Adipocyte (in vitro differentiated cells): Measurements from ENCODE around the gene MUC5B.

Experiments
- DNase-seq: peaks from one replicate; pipeline ENCODE4 v3.0.0-alpha.2; 2015; ENCODE audit warnings: low read depth
- H3K27me3 ChIP-seq: replicated peaks from 2 replicates; pipeline ENCODE4 v1.7.0; 2013; ENCODE audit warnings: mild to moderate bottlenecking, low read length, moderate library complexity; ENCODE audit not compliant: control insufficient read depth, insufficient read depth
- H3K36me3 ChIP-seq: 2 replicates; pipeline ENCODE4 v1.7.0; 2013; ENCODE audit warnings: low read length, mild to moderate bottlenecking, moderate library complexity; ENCODE audit not compliant: control insufficient read depth, insufficient read depth, severe bottlenecking
- H3K4me1 ChIP-seq: 2 replicates; pipeline ENCODE4 v1.7.0; 2013; ENCODE audit warnings: mild to moderate bottlenecking, low read length, moderate library complexity; ENCODE audit not compliant: control insufficient read depth, insufficient read depth
- H3K4me3 ChIP-seq: 2 replicates; pipeline ENCODE4 v1.7.0; 2013; ENCODE audit warnings: mild to moderate bottlenecking, low read length, moderate library complexity
- H3K9ac ChIP-seq: 2 replicates; pipeline ENCODE4 v1.7.0; 2013; ENCODE audit warnings: mild to moderate bottlenecking, low read length, moderate library complexity
- H3K9me3 ChIP-seq: 2 replicates; pipeline ENCODE4 v1.7.0; 2013; ENCODE audit warnings: mild to moderate bottlenecking, low read length, moderate library complexity; ENCODE audit not compliant: control insufficient read depth

MUC5B gene

GRCh38 chr11:1297576-1298473 lies 75.0 kb downstream of the MUC5B start:
- peaks cover 25% of the 10 kb centered on the region for H3K36me3 ChIP-seq
- no peak overlapping the region for H3K4me3 ChIP-seq
- no peaks in the 10 kb centered on the region for H3K27me3 ChIP-seq
- no peak overlapping the region for H3K9ac ChIP-seq
- peaks cover 17% of the 10 kb centered on the region for H3K4me1 ChIP-seq
- no peaks in the 10 kb centered on the region for H3K9me3 ChIP-seq
- no peak for DNase-seq

DNA sequence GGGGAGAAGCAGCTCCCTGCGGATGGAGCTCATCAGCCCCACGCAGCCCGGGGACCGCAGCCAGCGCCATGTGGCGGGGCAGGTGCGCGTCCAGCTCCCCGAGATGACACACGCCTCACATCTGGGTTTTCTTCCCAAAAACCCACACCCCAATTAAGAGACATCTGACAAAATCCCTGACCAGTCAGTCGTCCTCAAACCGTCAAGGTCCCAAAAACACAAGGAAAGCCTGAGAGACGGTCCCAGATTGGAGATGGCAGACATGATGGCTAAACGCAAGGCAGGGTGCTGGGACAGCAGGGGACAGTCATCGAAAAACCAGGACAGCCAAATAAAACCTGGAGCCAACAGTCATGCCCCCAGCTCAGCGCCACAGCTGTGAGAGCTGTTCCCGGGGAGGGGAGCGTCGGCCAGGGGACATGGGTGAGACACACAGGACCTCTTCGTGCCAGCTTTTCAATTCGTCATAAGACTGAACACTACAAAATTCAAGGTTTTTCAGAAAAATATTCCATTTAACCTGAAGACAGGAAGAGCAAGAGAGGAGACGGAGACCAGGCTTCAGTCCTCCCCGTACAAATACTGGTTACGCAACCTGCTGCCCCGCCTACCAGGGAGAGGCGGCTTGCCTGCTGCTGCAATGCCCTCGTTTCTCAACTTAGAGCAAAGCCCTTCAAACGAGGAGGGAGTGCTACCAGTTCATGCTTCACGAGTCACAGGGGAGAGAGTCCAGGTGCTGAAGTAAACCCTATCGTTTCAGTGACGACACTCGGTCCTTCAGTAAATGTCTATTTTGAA lies 76.0 kb downstream of the MUC5B start:
- Histone ChIP-seq H3K27me3 (no peaks in the 10 kb centered on the region), H3K9me3 (no peaks in the 10 kb centered on the region), H3K4me1 (peaks cover 22% of the 10 kb centered on the region), H3K4me3 (no peak overlapping the region), H3K36me3 (peaks cover 18% of the 10 kb centered on the region), H3K9ac (peak overlapping the region; percentile 7)
- DNase-seq, result peak; percentile 71

GRCh38 chr11:1299621-1300020 lies 76.8 kb downstream of the MUC5B start:
- H3K9ac ChIP-seq, result peak overlapping the region; percentile 29
- no peaks in the 10 kb centered on the region for H3K9me3 ChIP-seq
- H3K36me3 ChIP-seq, result peaks cover 15% of the 10 kb centered on the region
- H3K4me1 ChIP-seq, result peaks cover 26% of the 10 kb centered on the region
- H3K27me3 ChIP-seq, result no peaks in the 10 kb centered on the region
- H3K4me3 ChIP-seq, result no peak overlapping the region
- no peak for DNase-seq

- no peak for DNase-seq
- H3K9me3 ChIP-seq, result no peaks in the 10 kb centered on the region
Observed at GRCh38 chr11:1300121-1300520, 77.3 kb downstream of the MUC5B start.

GRCh38 chr11:1300569-1301187 lies 77.8 kb downstream of the MUC5B start:
- no peak for DNase-seq
- peaks cover 26% of the 10 kb centered on the region for H3K4me1 ChIP-seq
- H3K36me3 ChIP-seq, result peaks cover 15% of the 10 kb centered on the region
- H3K27me3 ChIP-seq, result no peaks in the 10 kb centered on the region
- no peak overlapping the region for H3K9ac ChIP-seq
- no peaks in the 10 kb centered on the region for H3K9me3 ChIP-seq
- H3K4me3 ChIP-seq, result no peak overlapping the region

More at GRCh38 chr11:1300121-1300520, 77.3 kb downstream of the MUC5B start:
- Histone ChIP-seq H3K4me3 (no peak overlapping the region), H3K4me1 (peaks cover 26% of the 10 kb centered on the region), H3K9ac (no peak overlapping the region), H3K36me3 (peaks cover 15% of the 10 kb centered on the region), H3K27me3 (no peaks in the 10 kb centered on the region)

- no peaks in the 10 kb centered on the region for H3K9me3 ChIP-seq
- no peak overlapping the region for H3K4me3 ChIP-seq
- no peaks in the 10 kb centered on the region for H3K27me3 ChIP-seq
- DNase-seq, result no peak
- peaks cover 26% of the 10 kb centered on the region for H3K4me1 ChIP-seq
- H3K36me3 ChIP-seq, result peaks cover 16% of the 10 kb centered on the region
- H3K9ac ChIP-seq, result no peak overlapping the region
Observed at GRCh38 chr11:1301220-1302000, 78.5 kb downstream of the MUC5B start.

DNA sequence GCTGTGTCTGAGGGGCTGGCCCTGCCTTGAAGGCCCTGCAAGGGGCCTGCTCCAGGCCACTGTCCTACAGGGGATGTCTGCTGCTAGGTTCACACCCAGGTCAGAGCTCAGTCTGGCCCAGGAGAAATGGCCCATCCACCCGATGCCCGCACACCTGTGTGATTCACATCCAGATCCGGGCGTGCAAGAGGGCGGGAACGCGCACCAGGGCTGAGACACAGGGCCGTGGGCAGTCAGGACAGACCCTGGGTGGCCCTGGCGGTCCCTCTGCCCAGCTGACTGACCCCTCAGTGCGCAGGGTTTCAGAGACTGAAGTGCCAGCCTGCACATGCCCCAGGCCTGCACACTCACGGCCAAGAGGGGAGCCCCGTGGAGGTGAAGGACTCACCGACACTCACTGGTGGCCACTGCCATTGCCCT lies 79.2 kb downstream of the MUC5B start:
- Histone ChIP-seq H3K9me3 (no peaks in the 10 kb centered on the region), H3K4me1 (peaks cover 26% of the 10 kb centered on the region)

GRCh38 chr11:1302461-1303125 lies 79.7 kb downstream of the MUC5B start:
- Histone ChIP-seq H3K9me3 (no peaks in the 10 kb centered on the region), H3K9ac (no peak overlapping the region), H3K27me3 (no peaks in the 10 kb centered on the region), H3K4me1 (peaks cover 26% of the 10 kb centered on the region), H3K36me3 (peaks cover 15% of the 10 kb centered on the region), H3K4me3 (no peak overlapping the region)
- DNase-seq, result no peak

More for the DNA sequence above, 79.2 kb downstream of the MUC5B start:
- DNase-seq, result no peak
- Histone ChIP-seq H3K4me3 (no peak overlapping the region), H3K9ac (no peak overlapping the region), H3K36me3 (peaks cover 16% of the 10 kb centered on the region), H3K27me3 (no peaks in the 10 kb centered on the region)

DNA sequence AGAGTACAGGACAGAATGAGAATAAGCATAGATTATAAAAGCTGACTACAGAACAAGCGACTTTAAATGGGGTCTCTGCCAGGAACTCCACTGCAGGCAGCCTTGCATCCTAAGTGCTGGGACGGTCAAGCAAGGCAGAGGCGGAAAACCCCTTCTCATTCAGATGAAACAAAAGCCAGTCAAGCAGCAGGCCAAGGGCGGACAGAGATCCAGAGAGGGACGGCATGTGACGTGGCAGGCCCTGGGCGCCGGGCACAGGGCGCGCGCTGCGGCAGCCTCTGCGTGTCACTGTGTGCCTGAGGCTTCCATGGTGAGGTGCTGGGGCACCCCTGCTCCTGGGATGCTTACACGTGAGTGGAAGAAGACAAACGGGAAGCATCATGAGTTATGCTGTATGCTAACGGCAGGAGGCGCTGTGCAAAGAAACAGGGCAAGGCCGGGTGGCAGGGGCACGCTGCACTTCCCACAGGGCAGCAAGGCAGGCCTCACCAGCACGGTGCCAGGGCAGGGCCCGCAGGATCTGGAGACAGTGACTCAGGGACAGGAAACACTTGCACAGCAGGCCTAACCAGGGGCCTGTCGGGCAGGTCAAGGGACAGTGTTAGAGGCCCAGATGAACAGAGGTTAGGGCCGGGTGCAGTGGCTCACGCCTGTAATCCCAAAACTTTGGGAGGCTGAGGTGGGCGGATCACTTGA lies 80.4 kb downstream of the MUC5B start:
- Histone ChIP-seq H3K9me3 (no peaks in the 10 kb centered on the region), H3K9ac (no peak overlapping the region), H3K4me1 (peaks cover 28% of the 10 kb centered on the region), H3K27me3 (no peaks in the 10 kb centered on the region), H3K4me3 (no peak overlapping the region), H3K36me3 (peaks cover 10% of the 10 kb centered on the region)
- DNase-seq, result peak; percentile 13

GRCh38 chr11:1303973-1304372 lies 81.1 kb downstream of the MUC5B start:
- peaks cover 10% of the 10 kb centered on the region for H3K36me3 ChIP-seq
- H3K4me1 ChIP-seq, result peaks cover 25% of the 10 kb centered on the region

More at GRCh38 chr11:1303973-1304372, 81.1 kb downstream of the MUC5B start:
- Histone ChIP-seq H3K27me3 (no peaks in the 10 kb centered on the region), H3K9me3 (no peaks in the 10 kb centered on the region), H3K4me3 (no peak overlapping the region), H3K9ac (no peak overlapping the region)
- no peak for DNase-seq
